ENCODE data around the gene BUD31.
"Not testable (repeated sequence)": the region's sequence is repeated elsewhere in the genome, so short reads cannot be mapped to it uniquely, and the experiment has no call there.

Gene BUD31

GRCh38 chr7:99380823-99381663 lies 27.7 kb upstream of the BUD31 start:
- DNase-seq, result peak; percentile 88

- DNase-seq, result no peak
Observed at GRCh38 chr7:99381664-99382075, 27.1 kb upstream of the BUD31 start.

GRCh38 chr7:99383203-99383602 lies 25.6 kb upstream of the BUD31 start:
- no peak for DNase-seq

- no peak for DNase-seq
Observed at GRCh38 chr7:99383791-99384370, 24.9 kb upstream of the BUD31 start.

GRCh38 chr7:99384523-99384922 lies 24.2 kb upstream of the BUD31 start:
- DNase-seq, result no peak

GRCh38 chr7:99385564-99385963 lies 23.2 kb upstream of the BUD31 start:
- no peak for DNase-seq

GRCh38 chr7:99386584-99387238 lies 22.1 kb upstream of the BUD31 start:
- peak; percentile 51 for DNase-seq

GRCh38 chr7:99387239-99387635 lies 21.5 kb upstream of the BUD31 start:
- DNase-seq, result not testable (repeated sequence)

- DNase-seq, result no peak
Observed at GRCh38 chr7:99387912-99388311, 20.9 kb upstream of the BUD31 start.

- DNase-seq, result no peak
Observed at GRCh38 chr7:99389772-99390171, 19.0 kb upstream of the BUD31 start.

GRCh38 chr7:99390941-99391602 lies 17.7 kb upstream of the BUD31 start:
- DNase-seq, result no peak

GRCh38 chr7:99392046-99392445 lies 16.7 kb upstream of the BUD31 start:
- no peak for DNase-seq

GRCh38 chr7:99392659-99393354 lies 16.0 kb upstream of the BUD31 start:
- DNase-seq, result peak; percentile 90

GRCh38 chr7:99393355-99394187 lies 15.2 kb upstream of the BUD31 start:
- DNase-seq, result no peak

- DNase-seq, result no peak
Observed at GRCh38 chr7:99394188-99394502, 14.6 kb upstream of the BUD31 start.

GRCh38 chr7:99395616-99396327 lies 13.0 kb upstream of the BUD31 start:
- no peak for DNase-seq

- DNase-seq, result no peak
Observed at GRCh38 chr7:99396418-99397296, 12.1 kb upstream of the BUD31 start.

- no peak for DNase-seq
Observed at GRCh38 chr7:99397297-99397983, 11.3 kb upstream of the BUD31 start.

- DNase-seq, result no peak
Observed at GRCh38 chr7:99398891-99399445, 9.8 kb upstream of the BUD31 start.
